HG02973 (cell line): ENCODE measurements around the gene FAM50B.

Source experiments
- ATAC-seq: cut with Tn5 transposase; IDR thresholded peaks from one replicate; pipeline ENCODE4 v1.9.1; 2021; ENCODE audit warnings: moderate library complexity; ENCODE audit not compliant: unreplicated experiment

Gene FAM50B

DNA sequence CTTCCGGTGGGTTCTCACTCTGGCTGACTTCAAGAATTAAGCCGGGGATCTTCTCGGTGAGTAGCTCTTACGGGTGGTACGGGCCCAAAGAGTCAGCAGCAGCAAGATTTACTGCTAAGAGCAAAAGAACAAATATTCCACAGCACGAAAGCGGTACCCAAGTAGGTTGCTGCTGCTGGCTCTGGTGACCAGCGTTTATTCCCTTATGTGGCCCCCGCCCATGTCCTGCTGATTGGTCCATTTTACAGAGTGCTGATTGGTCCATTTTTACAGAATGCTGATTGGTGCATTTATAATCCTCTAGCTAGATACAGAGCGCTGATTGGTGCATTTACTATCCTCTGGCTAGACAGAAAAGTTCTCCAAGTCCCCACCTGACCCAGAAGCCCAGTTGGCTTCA, 44.3 kb downstream of the FAM50B start:
- ATAC-seq, result no peak

DNA sequence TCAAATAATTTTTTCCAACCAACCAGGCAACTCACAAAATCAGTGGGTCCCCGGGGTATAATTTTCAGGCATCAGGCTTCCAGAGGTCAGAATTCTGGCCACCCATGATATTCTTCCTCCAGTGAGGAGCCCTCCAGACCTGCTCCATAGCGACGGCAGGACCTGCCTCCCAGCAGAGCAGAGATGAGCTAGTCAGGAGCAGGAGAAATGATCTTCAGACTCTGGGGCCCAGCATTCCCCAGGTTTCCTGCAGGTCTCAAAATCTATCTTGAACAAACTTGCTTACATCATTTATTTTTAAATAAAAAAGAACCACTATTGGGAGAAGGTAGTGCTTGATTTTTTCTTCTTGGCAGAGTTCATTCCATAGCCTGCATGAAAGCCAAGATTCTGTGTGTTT, 44.7 kb downstream of the FAM50B start:
- no peak for ATAC-seq

DNA sequence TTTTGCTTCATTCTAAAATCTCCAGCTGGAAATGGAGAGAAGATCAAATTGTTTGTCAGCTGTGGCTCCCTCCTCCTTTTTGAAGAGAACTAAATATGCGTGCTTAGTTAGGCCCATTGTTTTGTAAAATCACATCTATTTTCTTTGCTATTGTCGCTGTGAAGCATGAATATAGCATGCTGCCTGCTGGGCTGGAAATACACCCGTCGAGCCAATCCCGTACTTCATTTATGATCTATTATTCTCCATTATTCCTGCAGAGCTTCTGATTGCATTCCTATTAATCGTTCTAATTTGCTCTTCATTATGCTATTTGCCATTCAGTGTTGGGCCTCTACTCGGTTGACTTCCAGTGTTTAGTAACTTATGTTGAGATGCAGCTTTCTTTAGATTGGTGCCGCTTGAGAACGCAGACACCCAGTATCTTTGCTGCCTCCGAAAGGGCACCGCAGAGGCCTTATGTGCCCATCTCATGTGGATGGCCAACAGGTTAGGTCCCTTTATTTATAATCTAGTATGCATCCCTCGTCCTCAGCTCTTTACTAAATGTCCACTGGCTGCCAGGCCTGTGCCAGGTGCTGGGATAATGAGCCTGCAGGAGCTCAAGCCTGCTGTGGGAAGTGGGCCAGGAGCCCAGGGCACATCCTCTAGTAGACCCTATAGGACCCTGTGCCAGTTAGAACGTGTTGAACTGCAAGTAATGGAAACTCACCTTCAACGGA, 45.6 kb downstream of the FAM50B start:
- no peak for ATAC-seq

DNA sequence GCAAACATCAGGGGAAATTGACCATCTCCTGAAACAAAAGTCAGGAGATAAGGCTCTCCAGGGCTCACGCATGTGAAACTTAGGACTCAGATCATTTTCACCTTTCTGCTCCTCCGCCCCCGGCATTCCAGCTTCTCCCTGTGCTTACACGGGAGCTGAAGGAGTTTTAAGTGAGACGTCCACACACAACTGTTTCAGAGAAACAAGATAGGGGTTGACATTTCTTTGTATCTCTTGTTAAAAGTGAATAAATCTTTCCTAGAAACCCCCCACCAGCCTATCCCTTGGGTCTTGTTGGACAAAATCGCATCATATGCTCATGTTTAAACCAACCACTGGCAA, 46.1 kb downstream of the FAM50B start:
- ATAC-seq, result no peak

DNA sequence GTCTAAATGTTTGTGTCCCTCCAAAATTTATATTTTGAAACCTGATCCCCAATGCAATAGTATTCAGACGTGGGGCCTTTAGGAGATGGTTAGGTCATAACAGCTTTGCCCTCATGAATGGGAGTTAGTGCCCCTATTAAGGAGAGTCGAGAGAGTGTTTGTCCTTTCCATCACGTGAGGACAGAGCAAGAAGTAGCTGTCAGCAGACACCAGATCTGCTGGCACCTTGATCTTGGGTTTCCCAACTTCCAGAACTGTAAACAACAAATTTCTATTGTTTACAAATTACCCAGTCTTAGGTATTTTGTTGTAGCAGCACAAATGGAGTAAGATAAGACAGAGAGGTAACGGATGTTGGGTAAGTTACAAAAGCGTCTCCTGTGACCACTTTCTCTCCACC, 46.6 kb downstream of the FAM50B start:
- no peak for ATAC-seq

DNA sequence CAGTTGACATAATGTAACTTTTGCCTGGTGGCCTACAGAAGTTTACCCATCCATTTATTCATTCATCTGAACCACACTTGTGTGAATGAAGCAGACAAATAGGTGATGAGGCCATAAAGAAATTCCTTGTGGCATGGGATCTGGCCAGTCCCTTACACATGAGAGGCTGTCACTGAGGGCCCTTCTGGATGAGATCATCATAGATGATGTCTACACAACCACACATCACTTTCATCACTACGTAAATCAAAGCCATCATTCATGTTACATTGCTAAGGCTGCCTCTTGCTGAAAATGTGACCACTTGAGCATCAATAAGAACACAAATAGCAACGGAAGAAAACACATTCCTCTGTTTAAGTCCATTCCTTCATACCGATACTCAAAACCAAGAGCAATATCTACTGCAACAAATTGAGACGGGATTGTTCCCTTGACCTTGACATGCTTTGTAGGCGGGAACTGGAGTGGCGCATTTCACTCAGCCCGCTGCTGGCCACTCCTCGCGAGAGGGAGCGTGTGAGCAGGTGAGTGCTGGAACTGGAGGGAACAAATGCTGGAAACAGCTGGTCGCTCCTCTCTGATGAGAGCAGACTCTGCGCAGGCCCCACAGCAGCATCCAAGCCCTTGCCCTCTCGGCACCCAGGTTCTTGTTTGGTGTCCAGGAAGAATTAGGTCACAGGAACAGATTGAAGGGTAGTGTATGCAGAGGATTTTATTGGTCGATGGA, 49.3 kb downstream of the FAM50B start:
- no peak for ATAC-seq

DNA sequence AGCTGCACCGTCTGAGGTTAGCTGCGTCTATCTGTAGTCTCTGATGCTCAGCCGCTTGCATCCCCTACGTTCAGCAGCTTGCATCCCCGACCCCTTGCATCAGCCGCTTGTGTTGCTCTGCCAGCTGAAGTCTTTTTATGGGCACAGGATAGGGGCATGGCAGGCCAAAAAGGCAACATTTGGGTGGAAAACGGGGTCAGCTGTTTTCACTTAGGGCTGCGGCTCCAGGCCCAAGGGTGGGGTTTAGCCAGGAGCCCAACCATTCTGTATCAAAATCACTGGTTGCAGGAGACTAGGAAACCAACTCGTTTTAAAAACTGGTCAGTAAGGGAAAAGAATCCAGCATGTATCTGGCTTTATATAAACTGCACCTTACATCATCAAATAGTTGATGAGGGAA, 49.9 kb downstream of the FAM50B start:
- no peak for ATAC-seq

DNA sequence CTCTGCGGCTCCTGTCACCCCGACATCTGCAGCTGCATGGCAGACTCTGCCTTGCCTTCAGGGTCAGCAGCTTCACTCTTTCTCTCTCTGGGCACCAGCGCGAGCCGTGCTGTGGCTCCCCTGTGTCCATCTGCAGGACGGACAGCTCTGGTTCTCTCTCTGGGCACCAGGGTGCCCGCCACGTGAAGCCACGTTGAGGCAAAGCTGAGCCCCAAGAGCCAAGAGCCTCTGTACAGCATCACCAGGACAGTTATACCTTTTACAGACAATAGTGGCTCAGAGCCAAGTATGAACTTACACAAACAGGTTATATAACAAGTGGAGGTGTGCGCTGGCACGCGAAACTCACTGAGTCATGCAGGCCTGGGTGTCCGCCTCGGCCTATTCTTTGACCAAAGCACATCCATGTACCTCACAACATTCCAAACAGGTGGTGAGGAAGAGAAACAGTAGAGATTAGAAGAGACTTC, 50.8 kb downstream of the FAM50B start:
- ATAC-seq, result no peak
